Inferior parietal cortex (tissue), 1 donor: Measurements from ENCODE around the gene CBFA2T3.
"Not testable (repeated sequence)": the region's sequence is repeated elsewhere in the genome, so short reads cannot be mapped to it uniquely, and the experiment has no call there.

Experiments used
- DNase-seq: peaks from one replicate; pipeline ENCODE4 v3.0.0-alpha.2; 2016; ENCODE audit errors: extremely low spot score

The CBFA2T3 gene

GRCh38 chr16:88923450-88923849, 53.6 kb downstream of the CBFA2T3 start:
- no peak for DNase-seq

DNA sequence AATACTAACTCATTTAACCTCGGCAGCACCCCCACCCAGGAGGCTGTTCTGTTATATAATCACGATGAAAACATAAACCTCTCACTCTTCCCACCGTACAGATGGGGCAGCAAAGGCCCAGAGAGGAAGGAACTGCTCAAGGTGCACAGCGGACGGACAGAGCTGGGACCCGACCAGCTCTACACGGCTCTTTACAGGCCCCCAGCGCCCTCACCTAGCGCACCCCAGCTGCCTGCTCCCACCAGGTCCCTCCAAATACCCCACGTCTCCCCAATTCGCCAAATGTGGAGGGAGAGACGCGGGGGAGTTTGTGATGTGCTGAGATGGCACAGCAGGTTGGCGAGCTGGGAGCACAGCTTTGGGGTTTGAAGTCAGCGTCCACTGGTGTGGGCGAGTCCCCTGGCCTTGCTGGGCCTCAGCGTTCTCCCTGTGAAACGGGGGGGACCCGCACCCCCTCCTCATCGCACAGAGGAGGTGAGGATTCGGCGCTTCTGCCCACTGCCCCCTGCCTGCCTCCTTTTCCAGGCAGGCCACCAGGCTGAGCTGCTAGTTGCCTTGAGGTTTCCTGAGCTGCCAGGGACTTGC, 54.1 kb downstream of the CBFA2T3 start:
- no peak for DNase-seq

DNA sequence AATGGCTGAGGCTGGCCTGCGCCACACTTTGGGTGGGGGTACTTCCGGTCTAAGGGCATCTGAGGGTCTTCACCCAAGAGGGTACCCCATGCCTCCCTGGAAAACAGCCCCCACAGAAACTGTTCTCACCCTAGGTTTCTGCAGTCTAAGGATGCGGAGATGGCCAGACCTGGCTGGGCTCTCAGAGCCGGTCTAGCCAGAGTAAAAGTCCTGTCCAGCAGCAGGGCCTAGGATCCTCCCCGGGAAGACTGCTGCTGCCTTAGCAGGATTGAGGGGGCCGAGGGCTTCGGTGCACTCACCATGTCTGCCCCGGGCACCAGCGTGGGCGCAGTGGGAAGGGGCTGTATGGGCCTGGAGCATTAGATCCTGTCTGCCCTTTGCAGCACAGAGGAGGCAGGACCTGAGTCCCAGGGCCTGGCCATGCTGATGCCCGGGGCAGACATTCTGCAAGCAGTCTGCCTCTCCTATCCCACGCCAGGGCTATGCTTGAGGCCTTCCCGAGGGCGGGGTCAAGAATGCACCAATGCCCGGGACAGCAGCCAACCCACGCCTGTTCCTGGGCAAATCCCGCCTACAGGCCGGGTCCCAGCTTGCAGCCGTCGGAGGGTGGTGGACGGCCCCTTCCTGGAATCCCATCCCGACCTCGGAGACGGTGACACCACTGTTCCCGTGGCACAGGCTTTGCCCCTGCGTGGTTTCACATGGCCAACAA, 54.7 kb downstream of the CBFA2T3 start:
- no peak for DNase-seq

DNA sequence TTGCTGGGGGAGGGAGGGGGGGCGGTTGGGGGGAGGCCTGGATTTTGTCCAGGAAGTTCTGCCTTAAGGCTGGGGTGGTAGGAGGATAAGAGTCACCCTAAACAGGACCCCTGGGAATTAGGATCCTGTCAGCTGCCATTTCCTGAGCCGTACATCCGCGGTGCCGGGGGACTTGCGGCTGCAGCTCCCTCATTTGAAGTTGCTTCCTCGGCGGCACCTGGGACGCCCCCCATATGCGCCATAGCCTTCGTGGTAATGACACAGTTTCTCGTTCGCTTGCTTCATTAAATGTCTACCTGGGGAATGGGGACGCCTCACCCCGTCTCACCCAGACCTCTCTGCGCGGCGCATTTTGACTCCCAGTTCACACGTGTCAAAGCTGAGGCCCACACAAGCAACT, 55.4 kb downstream of the CBFA2T3 start:
- DNase-seq = no peak

DNA sequence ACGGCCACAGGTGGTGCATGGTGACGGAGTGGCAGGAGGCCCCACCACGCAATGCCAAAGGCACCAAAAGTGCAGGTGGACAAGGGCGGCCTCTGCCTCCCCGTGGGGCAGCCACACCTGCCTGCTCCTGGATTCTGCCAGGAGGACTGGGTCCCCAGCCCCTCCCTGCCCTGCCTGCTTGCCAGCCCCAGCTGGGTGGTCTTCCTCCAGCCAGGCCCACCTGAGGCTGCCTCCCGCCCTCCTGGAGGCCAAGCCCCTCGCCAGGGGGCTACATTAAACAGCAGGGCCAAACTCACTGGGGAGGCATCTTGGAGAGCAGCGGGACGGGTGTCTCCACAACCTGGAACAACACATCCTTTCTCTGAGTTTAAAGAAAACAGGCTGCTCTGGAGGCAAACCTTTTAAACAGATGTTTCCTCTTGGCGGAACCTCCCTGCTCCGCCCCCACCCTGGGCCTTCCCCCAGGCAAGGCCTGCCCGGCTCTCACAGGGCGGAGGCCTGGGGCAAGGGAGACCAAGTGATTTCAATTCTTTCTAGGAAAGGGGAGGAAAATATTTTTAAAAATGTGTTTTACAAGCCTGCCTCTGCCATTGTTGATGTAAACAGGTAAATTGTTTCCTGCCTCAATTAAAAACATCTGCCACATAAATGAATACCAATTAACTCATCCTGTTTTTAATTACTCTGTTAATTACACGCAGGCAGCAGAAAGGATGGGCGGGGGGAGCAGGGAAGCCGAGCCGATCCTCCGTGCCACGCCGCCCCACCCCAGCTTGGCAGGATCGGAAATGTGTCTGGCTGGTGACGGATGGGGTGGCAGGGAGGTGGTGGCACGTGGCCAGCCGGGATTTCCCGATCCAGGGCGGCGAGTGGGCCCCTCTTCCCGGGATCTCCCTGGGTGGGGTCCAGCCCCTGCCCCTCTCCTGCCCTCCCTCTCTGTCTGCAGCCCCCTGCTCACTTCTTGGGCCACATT, 56.1 kb downstream of the CBFA2T3 start:
- no peak for DNase-seq

DNA sequence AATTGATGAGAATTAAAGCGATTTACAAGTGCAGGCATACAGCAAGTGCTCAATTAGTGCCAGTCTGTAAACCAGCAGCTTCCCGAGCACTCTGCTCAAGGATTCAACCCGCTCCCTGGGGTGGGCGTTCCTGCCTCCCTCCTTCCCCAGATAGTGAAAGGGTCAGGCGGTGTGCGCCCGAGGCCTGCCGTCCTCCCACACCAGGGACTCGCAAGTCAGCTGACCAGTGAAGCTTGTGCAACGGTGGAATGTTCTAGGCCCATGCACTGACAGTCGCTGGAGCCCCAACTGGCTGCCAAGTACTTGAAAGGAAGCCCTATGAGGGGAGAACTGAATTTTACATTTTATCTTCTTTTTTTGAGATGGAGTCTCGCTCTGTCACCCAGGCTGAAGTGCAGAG, 57.1 kb downstream of the CBFA2T3 start:
- DNase-seq = no peak

- not testable (repeated sequence) for DNase-seq
Observed at GRCh38 chr16:88918896-88919295, 58.1 kb downstream of the CBFA2T3 start.

- DNase-seq = no peak
Observed at GRCh38 chr16:88917915-88918627, 58.9 kb downstream of the CBFA2T3 start.

- DNase-seq = no peak
Observed at GRCh38 chr16:88917146-88917914, 59.7 kb downstream of the CBFA2T3 start.

DNA sequence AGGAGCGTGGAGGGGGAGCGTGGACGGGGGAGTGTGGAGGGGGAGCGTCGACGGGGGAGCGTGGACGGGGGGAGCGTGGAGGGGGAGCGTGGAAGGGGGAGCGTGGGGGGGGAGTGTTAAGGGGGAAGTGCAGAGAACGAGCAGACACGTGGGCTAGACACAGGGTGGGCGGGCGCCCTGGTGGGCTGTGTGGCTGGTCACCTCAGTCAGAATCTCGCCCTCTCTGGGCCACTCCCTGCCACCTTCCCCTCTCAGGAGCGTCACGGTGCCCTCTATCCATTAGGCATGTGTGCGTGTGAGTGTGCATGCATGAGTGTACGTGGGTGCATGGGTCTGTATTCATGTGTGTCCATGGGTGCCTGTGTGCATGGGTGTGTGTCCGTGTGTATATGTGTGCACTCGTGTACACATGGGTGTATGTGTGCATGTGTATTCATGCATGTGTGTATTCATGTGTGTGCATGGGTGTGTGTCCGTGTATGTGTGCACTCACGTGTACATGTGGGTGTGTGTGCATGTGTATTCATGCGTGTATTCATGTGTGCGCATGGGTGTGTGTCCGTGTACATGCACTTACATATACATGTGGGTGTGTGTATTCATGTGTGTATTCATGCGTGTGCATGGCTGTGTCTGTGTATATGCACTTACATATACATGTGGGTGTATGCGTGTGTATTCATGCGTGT, 61.2 kb downstream of the CBFA2T3 start:
- DNase-seq = no peak

- no peak for DNase-seq
Observed at GRCh38 chr16:88914750-88915368, 62.1 kb downstream of the CBFA2T3 start.

DNA sequence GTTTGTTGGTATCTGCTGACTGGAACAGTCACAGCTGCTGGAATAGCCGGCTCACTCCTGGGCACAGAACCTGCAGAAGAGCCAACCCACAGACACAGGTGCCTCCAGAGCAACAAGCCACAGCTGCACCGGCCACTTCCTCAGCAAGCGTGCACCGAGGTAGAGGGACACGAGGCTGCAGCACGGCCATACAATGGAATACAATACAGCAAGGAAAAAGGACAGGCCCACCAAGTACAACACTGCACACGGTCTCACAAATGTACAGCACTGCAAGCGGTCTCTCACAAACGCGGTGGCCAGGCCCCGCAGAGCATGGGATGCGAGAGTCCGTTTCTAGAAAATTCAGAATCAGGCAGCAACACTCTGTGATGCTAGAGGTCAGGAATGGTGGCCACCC, 63.1 kb downstream of the CBFA2T3 start:
- no peak for DNase-seq

DNA sequence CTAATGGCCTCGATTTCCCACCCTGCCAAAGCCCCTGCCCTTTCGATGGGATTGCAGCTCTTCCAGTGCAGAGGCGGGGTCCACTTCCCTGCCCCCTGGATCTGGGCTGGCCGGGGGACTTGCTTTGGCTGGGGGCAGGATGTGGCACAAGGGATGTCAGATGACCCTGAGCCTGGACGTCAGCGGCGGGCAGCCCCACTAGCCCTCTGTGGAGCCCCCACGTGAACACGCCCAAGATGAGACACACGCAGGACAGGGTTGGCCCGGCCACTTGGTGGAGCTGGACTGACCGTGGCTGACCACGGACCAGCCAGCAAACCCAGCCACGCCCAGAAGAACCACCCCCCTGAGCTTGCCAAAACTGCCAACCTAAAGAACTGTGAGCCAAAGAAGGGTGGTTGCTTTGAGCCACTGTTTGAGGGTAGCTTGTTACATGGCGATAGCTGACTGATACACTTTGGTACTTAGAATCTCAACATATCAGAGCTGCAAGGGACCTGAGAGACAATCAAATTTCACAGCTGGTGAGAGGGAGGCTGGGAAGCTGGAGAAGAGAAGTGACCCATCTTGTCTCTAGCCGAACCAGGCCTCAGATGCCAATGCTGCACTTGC, 63.9 kb downstream of the CBFA2T3 start:
- DNase-seq = no peak

DNA sequence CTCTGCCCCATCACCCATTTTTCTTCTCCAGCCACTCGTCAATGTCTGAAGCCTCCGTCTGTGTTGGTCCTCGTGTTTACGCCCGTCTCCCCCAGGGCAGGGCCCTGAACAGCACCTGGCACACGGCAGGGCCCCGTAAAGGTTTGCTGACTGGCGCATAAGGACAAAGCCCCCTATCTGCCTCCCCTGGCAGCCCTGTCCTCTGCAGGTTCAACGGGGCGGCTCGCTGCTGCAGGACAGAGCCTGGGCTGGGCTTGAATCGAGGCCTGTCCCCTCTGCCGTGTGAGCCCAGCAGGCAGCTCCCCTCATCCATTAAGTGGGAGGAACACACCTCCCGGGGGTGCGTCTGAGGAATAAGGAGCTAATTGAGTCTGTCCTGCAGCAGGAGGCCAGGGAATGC, 64.5 kb downstream of the CBFA2T3 start:
- no peak for DNase-seq

DNA sequence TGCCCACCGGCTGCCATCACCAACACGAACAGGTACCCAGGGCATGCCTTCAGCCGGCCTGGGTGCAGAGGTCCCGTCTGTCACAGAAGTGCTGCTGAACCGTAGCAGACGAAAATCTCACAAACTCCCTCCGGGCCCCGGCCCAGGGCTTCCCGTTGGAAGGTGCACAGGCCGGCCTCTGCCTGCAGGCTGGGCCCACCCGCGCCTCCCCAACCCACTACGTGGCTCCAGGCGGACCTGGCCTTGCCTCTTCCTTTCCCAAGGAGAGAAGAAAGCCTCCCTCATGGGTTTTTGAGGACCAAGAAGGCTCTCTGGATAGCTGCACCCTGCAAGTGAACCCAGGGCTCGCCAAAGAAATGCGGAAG, 65.1 kb downstream of the CBFA2T3 start:
- no peak for DNase-seq

DNA sequence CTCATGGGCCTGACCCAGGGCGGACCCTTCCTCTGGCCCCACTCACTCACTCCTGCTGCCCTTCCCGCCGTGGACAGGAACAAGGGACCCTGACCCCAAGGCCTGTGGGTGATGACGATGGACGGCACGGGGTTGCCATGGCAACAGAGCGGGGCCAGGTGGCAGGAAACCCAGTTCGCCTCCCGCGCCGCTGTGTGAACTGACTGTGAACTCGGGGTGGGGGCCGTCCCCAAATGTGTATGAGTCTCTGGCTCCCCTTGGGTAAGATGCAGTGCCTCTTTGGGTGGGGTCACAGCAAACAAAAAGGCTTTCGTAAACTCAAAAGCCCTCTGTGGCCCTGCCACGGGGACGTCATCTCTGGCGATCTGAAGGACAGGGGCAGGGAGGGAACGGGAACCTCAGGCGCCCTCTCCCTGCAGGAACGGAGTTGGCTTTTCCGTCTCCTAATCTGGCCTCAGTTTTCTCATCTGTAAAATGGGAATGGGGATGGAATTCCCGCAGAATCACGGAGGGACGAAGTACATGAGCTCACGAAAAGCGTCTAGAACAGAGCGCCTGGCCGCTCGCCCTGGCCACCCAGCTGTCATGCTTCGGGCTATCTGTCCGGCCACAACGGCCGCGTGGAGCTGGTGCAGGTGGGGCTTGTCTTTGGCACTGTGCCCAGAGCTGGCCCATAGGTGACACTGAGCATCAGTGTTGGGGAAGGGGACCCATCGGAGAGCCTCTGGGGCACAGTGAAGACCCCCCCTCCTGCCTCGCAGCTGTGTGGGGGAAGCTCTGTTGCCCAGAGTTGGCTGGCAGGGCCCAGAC, 65.7 kb downstream of the CBFA2T3 start:
- DNase-seq = no peak

DNA sequence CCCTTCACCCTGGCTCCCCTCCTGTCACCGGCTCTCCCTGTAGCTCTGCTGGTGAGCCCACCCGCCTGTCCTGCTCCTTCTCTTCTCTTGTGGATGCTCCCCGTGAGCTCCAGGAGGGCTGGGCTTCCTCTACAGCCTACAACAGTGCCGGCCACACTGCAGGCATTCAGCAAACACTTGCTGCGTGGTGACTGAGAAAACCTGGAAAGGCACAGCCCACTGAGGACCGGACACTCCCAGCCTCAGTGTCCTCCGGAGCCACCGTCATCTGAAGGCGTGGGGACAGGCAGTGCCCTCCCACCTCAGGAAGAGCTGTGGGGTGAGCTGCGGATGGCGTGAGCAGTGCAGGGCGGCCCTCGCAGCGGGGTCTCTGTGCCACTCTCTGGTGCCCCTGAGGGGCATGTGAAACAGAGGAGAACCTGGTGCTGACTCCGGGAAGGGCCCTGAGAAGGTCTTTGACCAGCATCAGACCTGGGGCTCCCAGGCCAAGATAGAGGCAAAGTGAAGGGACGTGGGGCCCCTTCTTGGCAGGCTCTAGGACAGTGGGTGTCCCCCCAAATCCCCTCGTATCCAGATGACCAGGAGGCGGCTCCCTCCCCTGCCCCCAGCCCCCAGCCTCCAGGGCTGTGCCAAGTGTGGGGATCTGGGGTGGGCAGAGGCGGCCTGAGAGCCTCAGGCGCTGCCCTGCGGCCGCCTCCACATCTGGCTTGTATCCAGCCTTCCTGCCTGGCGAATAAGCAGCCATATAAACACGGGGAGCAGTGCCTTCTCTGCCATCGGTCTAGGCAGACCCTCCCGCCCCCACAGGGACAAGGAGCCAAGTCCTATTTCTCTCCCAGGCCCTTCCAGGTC, 66.5 kb downstream of the CBFA2T3 start:
- no peak for DNase-seq
